ENCODE data around the gene CROT.
"Not testable (repeated sequence)": the region's sequence is repeated elsewhere in the genome, so short reads cannot be mapped to it uniquely, and the experiment has no call there.

The CROT gene

DNA sequence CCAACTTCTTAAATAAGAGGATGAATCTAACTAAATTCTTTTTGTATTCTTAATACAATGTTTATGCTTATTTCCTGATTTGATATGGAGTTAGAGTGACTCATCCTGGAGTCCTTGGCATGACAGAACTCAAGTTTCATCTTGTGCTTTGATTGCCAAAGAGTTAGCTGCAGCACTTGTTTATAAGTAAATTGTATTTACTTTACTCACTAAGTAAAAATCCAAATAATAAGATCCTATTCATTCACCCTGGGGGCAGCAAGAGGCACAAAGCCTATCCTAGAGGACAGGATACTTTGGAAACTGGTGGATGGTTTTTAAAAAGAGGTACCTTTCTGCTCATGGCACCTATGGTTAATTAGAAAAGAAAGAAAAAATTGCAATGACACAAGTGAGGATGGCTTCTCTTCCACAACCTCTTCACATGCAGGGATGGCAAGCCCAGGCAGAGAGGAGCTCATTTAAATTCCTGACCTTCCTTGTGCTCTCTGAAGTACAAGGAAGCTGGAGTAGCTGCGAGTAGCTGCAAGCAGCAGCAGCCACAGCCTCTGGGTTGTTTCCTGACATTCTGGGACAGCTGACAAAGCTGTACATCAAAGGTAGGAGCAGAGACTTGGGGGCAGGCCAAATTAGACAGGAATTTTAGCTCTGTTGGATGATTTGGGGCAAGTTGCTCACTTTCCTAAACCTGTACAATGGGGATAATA, 28.5 kb upstream of the CROT start:
- in situ Hi-C loops (cut with MboI; ENCODE audit: low pct_unique_long_range_greater_than_20kb, low sequenced_read_pairs, unreplicated experiment) = loop anchor here (10.0 to 25.0 kb wide), 2 partner anchors 98 to 795 kb away; no protein-coding TSS in a partner anchor
- TF ChIP-seq, protein P1, sequence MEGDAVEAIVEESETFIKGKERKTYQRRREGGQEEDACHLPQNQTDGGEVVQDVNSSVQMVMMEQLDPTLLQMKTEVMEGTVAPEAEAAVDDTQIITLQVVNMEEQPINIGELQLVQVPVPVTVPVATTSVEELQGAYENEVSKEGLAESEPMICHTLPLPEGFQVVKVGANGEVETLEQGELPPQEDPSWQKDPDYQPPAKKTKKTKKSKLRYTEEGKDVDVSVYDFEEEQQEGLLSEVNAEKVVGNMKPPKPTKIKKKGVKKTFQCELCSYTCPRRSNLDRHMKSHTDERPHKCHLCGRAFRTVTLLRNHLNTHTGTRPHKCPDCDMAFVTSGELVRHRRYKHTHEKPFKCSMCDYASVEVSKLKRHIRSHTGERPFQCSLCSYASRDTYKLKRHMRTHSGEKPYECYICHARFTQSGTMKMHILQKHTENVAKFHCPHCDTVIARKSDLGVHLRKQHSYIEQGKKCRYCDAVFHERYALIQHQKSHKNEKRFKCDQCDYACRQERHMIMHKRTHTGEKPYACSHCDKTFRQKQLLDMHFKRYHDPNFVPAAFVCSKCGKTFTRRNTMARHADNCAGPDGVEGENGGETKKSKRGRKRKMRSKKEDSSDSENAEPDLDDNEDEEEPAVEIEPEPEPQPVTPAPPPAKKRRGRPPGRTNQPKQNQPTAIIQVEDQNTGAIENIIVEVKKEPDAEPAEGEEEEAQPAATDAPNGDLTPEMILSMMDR (IDR thresholded peaks at IDR 0.05; ENCODE audit: extremely low read depth, insufficient read depth, missing control alignments) = no peak
- no peak for DNase-seq (ENCODE audit: low spot score)

DNA sequence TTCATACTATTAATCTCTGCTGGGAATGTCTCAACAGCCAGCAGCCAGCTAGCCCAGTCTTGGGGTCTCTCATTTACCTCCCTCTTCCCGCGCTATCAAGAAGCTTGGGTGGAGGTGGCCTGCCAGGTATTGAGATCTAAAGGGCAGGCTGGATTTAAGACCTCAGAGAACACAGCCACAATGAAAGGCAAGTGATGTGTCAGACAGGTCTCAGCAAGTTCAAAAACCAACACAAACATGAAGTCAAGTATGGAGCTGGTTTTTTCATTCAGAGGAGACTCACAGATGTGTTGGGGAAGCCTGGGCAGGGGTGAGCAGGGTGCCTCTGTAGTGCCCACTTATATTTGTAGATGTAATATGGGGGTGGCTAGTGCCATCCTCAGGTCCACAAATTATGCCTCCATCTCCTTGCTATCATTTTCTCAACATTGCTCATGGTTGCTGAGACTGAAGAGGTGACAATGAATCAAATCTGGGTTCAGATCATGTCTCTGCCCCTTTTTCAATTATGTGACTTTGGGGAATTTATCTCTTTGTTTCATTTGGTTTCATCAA, 27.7 kb upstream of the CROT start:
- in situ Hi-C loops (cut with MboI; ENCODE audit: low pct_unique_long_range_greater_than_20kb, low sequenced_read_pairs, unreplicated experiment) = loop anchor here (10.0 to 25.0 kb wide), 2 partner anchors 97 to 795 kb away; no protein-coding TSS in a partner anchor
- no peak for DNase-seq (ENCODE audit: low spot score)
- TF ChIP-seq, protein P1 (IDR thresholded peaks at IDR 0.05; ENCODE audit: extremely low read depth, insufficient read depth, missing control alignments) = no peak

- in situ Hi-C loops (cut with MboI; ENCODE audit: low pct_unique_long_range_greater_than_20kb, low sequenced_read_pairs, unreplicated experiment) = loop anchor here (10.0 to 25.0 kb wide), 2 partner anchors 96 to 794 kb away; no protein-coding TSS in a partner anchor
- no peak for DNase-seq (ENCODE audit: low spot score)
- TF ChIP-seq, protein P1 (IDR thresholded peaks at IDR 0.05; ENCODE audit: extremely low read depth, insufficient read depth, missing control alignments) = no peak
Observed at GRCh38 chr7:87318741-87319140, 26.7 kb upstream of the CROT start.

DNA sequence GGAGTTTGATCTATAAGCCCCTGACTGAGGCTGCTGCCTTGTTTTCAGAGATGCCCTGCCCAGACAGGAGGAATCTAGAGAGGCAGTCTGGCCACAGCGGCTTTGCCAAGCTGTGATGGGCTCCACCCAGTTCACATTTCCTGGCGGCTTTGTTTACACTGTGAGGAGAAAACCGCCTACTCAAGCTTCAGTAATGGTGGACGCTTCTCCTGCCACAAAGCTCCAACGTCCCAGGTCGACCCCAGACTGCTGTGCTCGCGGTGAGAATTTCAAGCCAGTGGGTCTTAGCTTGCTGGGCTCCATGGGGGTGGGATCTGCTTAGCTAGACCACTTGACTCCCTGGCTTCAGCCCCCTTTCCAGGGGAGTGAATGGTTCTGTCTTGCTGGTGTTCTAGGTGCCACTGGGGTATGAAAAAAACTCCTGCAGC, 26.3 kb upstream of the CROT start:
- in situ Hi-C loops (cut with MboI; ENCODE audit: low pct_unique_long_range_greater_than_20kb, low sequenced_read_pairs, unreplicated experiment) = loop anchor here (10.0 to 25.0 kb wide), 2 partner anchors 96 to 793 kb away; no protein-coding TSS in a partner anchor
- not testable (repeated sequence) for DNase-seq (ENCODE audit: low spot score)

DNA sequence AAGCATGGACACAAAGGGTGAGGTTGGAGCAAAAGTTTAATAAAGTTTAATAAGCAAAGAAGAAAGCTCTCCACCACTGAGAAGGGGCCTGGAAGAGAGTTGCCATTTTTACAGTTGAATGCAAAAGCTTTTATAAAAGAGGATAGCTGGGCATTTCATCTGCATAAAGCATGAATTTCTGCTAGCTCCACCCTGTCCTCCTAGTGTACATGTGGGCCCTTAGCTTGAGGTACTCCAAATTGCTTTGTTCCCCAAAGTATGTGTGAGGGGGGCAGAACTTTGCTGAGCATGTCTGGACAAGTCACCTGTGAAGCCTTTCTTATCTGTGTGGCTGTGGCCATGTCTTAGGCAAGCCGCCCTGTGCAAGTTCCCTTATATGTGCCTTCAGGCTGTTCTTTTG, 22.6 kb upstream of the CROT start:
- in situ Hi-C loops (cut with MboI; ENCODE audit: low pct_unique_long_range_greater_than_20kb, low sequenced_read_pairs, unreplicated experiment) = loop anchor here (25.0 kb wide), 1 partner anchor 789 kb away; no protein-coding TSS in a partner anchor
- TF ChIP-seq, protein P1 (IDR thresholded peaks at IDR 0.05; ENCODE audit: extremely low read depth, insufficient read depth, missing control alignments) = no peak
- DNase-seq (ENCODE audit: low spot score) = no peak

DNA sequence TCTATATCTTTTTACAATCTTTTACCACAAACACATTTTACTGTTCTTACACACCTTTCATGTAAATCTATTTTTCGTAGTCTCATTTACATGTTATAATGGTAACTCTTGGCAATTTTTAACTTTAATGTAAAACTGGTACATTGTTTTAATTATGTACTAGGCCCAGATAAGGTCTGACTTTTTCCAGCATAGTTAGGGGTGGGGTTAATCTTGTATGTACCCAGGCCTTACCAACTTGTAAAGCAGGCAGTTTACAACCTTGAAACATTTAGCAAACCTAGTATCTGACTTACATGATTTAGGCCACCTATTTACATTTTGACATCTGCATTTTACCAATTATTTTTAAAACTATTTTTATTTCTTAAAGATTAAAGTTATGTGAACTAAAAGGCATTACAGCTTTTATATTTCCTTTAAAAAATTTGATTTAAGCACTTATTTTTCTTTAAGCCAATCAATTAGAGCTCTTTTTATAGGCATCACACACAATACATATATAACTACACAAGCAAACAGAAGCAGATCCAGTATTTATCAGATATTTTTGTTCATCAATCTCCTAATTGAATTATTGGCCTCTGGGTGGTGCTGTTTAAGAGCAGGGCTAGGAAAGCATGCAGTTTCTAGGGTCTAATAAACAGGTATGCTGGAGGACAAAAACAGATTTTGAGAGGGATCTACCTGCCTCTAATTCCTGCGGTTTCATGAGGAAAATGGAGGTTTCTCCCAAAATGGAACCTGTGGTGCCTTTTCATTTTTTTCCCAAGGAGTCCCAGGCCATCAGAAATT, 19.7 kb upstream of the CROT start:
- TF ChIP-seq, protein P1 (IDR thresholded peaks at IDR 0.05; ENCODE audit: extremely low read depth, insufficient read depth, missing control alignments) = no peak
- in situ Hi-C loops (cut with MboI; ENCODE audit: low pct_unique_long_range_greater_than_20kb, low sequenced_read_pairs, unreplicated experiment) = no loop called here
- DNase-seq (ENCODE audit: low spot score) = no peak
